ENCODE results near the gene USP17L19.
"Not testable (repeated sequence)": the region's sequence is repeated elsewhere in the genome, so short reads cannot be mapped to it uniquely, and the experiment has no call there.

GRCh38 chr4:9247953-9248680 lies 5.1 kb upstream of the USP17L19 start, which contains the start of gene USP17L18:
- not testable (repeated sequence) for TF ChIP-seq CTCF (IDR thresholded peaks at IDR 0.05; ENCODE audit: insufficient read depth, low read length); REST (IDR thresholded peaks at IDR 0.05; ENCODE audit: insufficient replicate concordance, low read depth); POLR2AphosphoS5 (IDR thresholded peaks at IDR 0.05; ENCODE audit: low read depth); SPI1 (IDR thresholded peaks at IDR 0.05; ENCODE audit: borderline replicate concordance, low read depth)

Data from HL-60 (cell line).